Peyer's patch (tissue), 4 donors: Measurements from ENCODE around the gene SELENOK.

Source experiments
- POLR2A ChIP-seq, 2 donors: fragments of 450-650 bp; IDR thresholded peaks; one replicate each; pipeline ENCODE4 v1.5.1; 2017; ENCODE audit warnings: antibody characterized with exemption in 2 of 2, mild to moderate bottlenecking in 2 of 2, moderate library complexity in 2 of 2
- TF ChIP-seq, protein P1 (sequence below), 6 experiments: fragments of 450-650 bp in 4 of 6; fragments of 200-600 bp in 2 of 6; sonication (generic) in 1 of 6; IDR thresholded peaks; one replicate each; pipeline ENCODE4 v1.5.1; 2017 to 2019; ENCODE audit warnings: antibody characterized with exemption in 6 of 6, mild to moderate bottlenecking in 3 of 6, moderate library complexity in 1 of 6

- TF ChIP-seq, protein P1, sequence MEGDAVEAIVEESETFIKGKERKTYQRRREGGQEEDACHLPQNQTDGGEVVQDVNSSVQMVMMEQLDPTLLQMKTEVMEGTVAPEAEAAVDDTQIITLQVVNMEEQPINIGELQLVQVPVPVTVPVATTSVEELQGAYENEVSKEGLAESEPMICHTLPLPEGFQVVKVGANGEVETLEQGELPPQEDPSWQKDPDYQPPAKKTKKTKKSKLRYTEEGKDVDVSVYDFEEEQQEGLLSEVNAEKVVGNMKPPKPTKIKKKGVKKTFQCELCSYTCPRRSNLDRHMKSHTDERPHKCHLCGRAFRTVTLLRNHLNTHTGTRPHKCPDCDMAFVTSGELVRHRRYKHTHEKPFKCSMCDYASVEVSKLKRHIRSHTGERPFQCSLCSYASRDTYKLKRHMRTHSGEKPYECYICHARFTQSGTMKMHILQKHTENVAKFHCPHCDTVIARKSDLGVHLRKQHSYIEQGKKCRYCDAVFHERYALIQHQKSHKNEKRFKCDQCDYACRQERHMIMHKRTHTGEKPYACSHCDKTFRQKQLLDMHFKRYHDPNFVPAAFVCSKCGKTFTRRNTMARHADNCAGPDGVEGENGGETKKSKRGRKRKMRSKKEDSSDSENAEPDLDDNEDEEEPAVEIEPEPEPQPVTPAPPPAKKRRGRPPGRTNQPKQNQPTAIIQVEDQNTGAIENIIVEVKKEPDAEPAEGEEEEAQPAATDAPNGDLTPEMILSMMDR (IDR thresholded peaks at IDR 0.05) = no peak
- TF ChIP-seq POLR2A (IDR thresholded peaks at IDR 0.05) = no peak
Measured at GRCh38 chr3:53880396-53881345, 11.0 kb downstream of the SELENOK start.
